K562 (cell line): ENCODE measurements around the gene GNA14. TPM values are rescaled to one million over a fixed set of nuclear protein-coding genes. Genes with fewer than 3 reads are reported as not detected.

Experiments
- ATAC-seq: fragments of 200-7000 bp; cut with Tn5 transposase; 3 replicates; pipeline ENCODE4 v1.9.1; 2020; ENCODE audit warnings: moderate library complexity
- BruUV-seq: library from RNA; stranded (reverse); fragments of 400-500 nt; replicated peaks from 2 replicates; lab custom pipeline; 2021; lab: Mats Ljungman, UMichigan
- CTCF ChIA-PET: fragments of 300-600 bp; formaldehyde crosslinking; extraction: SDS; loops from one replicate; lab custom pipeline; 2021; ENCODE audit warnings: low intra/inter-chr PET ratio; lab: Yijun Ruan, JAX
- POLR2A ChIA-PET: fragments of 300-600, 350-650 bp; sonication (Branson Sonifier 250); formaldehyde crosslinking; extraction: SDS; loops from one replicate; lab custom pipeline; 2021; ENCODE audit warnings: antibody characterized with exemption, inconsistent platforms; lab: Yijun Ruan, JAX
- DNase-seq, 4 experiments: peaks; one replicate each; pipeline versions ENCODE4 v3.0.0 to v3.0.0-alpha.2; 2011 to 2018; ENCODE audit warnings: low spot score in 3 of 4, mixed read lengths in 3 of 4; ENCODE audit errors: extremely low read depth in 1 of 4
- FAIRE-seq: peaks from 2 replicates; lab custom pipeline; 2011; peaks lifted over from hg19 to GRCh38; lab: Jason Lieb, UNC
- H2AFZ ChIP-seq: 2 replicates; pipeline ENCODE4 v1.6.0; 2011; ENCODE audit warnings: low read depth, low read length, control low read depth, inconsistent platforms
- H3K27ac ChIP-seq: fragments of 200-600 bp; 3 replicates; pipeline ENCODE4 v1.8.0; 2011; ENCODE audit warnings: low read depth, mild to moderate bottlenecking, control low read depth, inconsistent platforms, low read length, moderate library complexity, mixed read lengths; ENCODE audit errors: extremely low read depth
- H3K27me3 ChIP-seq, 2 experiments: fragments of 300-600 bp in 1 of 2; 2 replicates in 1 of 2; 3 replicates in 1 of 2; pipeline versions ENCODE4 v1.6.0 to v1.8.0; 2011; ENCODE audit warnings: inconsistent platforms in 2 of 2, low read length in 2 of 2, mild to moderate bottlenecking in 1 of 2, mixed read lengths in 1 of 2, moderate library complexity in 1 of 2; ENCODE audit not compliant: control insufficient read depth in 2 of 2, insufficient read depth in 2 of 2
- H3K36me3 ChIP-seq: fragments of 300-600 bp; 3 replicates; pipeline ENCODE4 v1.8.0; 2011; ENCODE audit warnings: mild to moderate bottlenecking, low read length, inconsistent platforms; ENCODE audit not compliant: control insufficient read depth, insufficient read depth
- H3K4me1 ChIP-seq, 2 experiments: fragments of 200-600 bp in 1 of 2; replicated peaks in 1 of 2; 2 replicates in 1 of 2; 3 replicates in 1 of 2; pipeline versions ENCODE4 v1.5.1 to v1.8.0; 2011; ENCODE audit warnings: inconsistent platforms in 2 of 2, low read length in 2 of 2, mild to moderate bottlenecking in 1 of 2, mixed read lengths in 1 of 2, moderate library complexity in 1 of 2; ENCODE audit not compliant: control insufficient read depth in 2 of 2, insufficient read depth in 2 of 2
- H3K4me2 ChIP-seq: 2 replicates; pipeline ENCODE4 v1.6.1; 2011; ENCODE audit warnings: low read length, control low read depth, inconsistent platforms, mixed read lengths; ENCODE audit not compliant: insufficient read depth
- H3K4me3 ChIP-seq: fragments of 200-600 bp; sonication (generic), shearing (Covaris generic); 2 replicates; pipeline ENCODE4 v1.5.1; 2016; ENCODE audit warnings: control low read depth, inconsistent platforms
- H3K79me2 ChIP-seq: fragments of 200-600 bp; 3 replicates; pipeline ENCODE4 v1.8.0; 2011; ENCODE audit warnings: low read length, inconsistent platforms; ENCODE audit not compliant: control insufficient read depth, insufficient read depth
- H3K9ac ChIP-seq, 2 experiments: 2 replicates each; pipeline versions ENCODE4 v1.6.0 to v1.6.1; 2011; ENCODE audit warnings: low read depth in 2 of 2, low read length in 2 of 2, control low read depth in 1 of 2, inconsistent platforms in 1 of 2, mild to moderate bottlenecking in 1 of 2, mixed read lengths in 1 of 2; ENCODE audit not compliant: insufficient read depth in 1 of 2
- H3K9me1 ChIP-seq: one replicate; pipeline ENCODE4 v1.6.0; 2011; ENCODE audit warnings: inconsistent platforms, mild to moderate bottlenecking, low read length, moderate library complexity; ENCODE audit not compliant: control insufficient read depth, insufficient read depth
- H3K9me3 ChIP-seq: replicated peaks from 2 replicates; pipeline ENCODE4 v1.5.1; 2011; ENCODE audit warnings: low read depth, low read length, inconsistent platforms; ENCODE audit not compliant: control insufficient read depth, insufficient read depth
- H4K20me1 ChIP-seq: replicated peaks from 2 replicates; pipeline ENCODE4 v1.6.1; 2011; ENCODE audit warnings: low read length, inconsistent platforms, mixed read lengths; ENCODE audit not compliant: control insufficient read depth, insufficient read depth
- ARHGAP35 ChIP-seq: fragments of 450-650 bp; IDR thresholded peaks from 2 replicates; pipeline ENCODE4 v1.6.1; 2018; ENCODE audit not compliant: partially characterized antibody
- KDM1A ChIP-seq, 2 experiments: fragments of 450-650 bp; IDR thresholded peaks; 2 replicates each; pipeline ENCODE4 v1.6.1; 2016; ENCODE audit warnings: mild to moderate bottlenecking in 2 of 2
- PHF20 ChIP-seq: fragments of 450-650 bp; IDR thresholded peaks from 2 replicates; pipeline ENCODE4 v1.6.1; 2018; ENCODE audit not compliant: partially characterized antibody
- SMARCA5 ChIP-seq: fragments of 450-650 bp; IDR thresholded peaks from 2 replicates; pipeline ENCODE4 v1.6.1; 2016
- TCF3 ChIP-seq: sonication (generic); formaldehyde crosslinking; IDR thresholded peaks from 2 replicates; pipeline ENCODE4 v1.4.0; 2020; ENCODE audit warnings: mild to moderate bottlenecking, missing genetic modification reagents
- THRAP3 ChIP-seq: fragments of 450-650 bp; IDR thresholded peaks from 2 replicates; pipeline ENCODE4 v1.6.1; 2016; ENCODE audit warnings: mild to moderate bottlenecking, inconsistent platforms, borderline replicate concordance
- XRCC5 ChIP-seq: fragments of 200-400 bp; formaldehyde crosslinking; IDR thresholded peaks from 2 replicates; pipeline ENCODE4 v1.6.1; 2017; ENCODE audit warnings: low read depth, mild to moderate bottlenecking, low read length
- ZFP1 ChIP-seq: fragments of 450-650 bp; formaldehyde crosslinking; IDR thresholded peaks from 2 replicates; pipeline ENCODE4 v1.4.0; 2020; ENCODE audit warnings: mild to moderate bottlenecking, mixed read lengths
- ZKSCAN8 ChIP-seq: fragments of 200-800 bp; sonication (Bioruptor generic); IDR thresholded peaks from 2 replicates; pipeline ENCODE4 v1.6.1; 2016; ENCODE audit warnings: missing genetic modification characterization, missing compliant biosample characterization
- WGBS: fragments of 100-300 bp; shearing (Covaris generic); methylation state at CpG from one replicate; pipeline ENCODE4 v1.1.6; 2016; ENCODE audit warnings: low coverage, mixed read lengths; ENCODE audit not compliant: insufficient coverage; ENCODE audit errors: missing lambda C conversion rate; 5-methylcytosine and 5-hydroxymethylcytosine counted together
- in situ Hi-C: fragments of 300-500 bp; cut with MboI; formaldehyde crosslinking; loops from 4 replicates; pipeline ENCODE4 v1.15.0; 2018; ENCODE audit warnings: inconsistent platforms, mixed read lengths
- intact Hi-C: fragments of 100-400 bp; cut with micrococcal nuclease; formaldehyde crosslinking; loops from 2 replicates; pipeline ENCODE4 v1.14.2; 2022
- polyA plus RNA-seq, 8 experiments: library from polyadenylated mRNA; depleted of rRNA in 4 of 8; stranded (reverse) in 5 of 8; unstranded in 3 of 8; fragments of >200 nt; fragmentation: Nextera tagmentation in 2 of 8; fragmentation: Illumina TruSeq in 1 of 8; extraction: Ambion mirVana in 2 of 8; extraction: Trizol in 1 of 8; gene quantifications; 2 replicates each; pipeline versions ENCODE4 v1.2.1 to v1.2.3, GENCODE V29; 2011 to 2014; ENCODE audit warnings: inconsistent platforms in 1 of 8, missing spikeins in 1 of 8
- total RNA-seq, 7 experiments: library from RNA; depleted of rRNA in 6 of 7; stranded (reverse); fragments of >200 nt in 6 of 7; fragmentation: Illumina TruSeq in 2 of 7; extraction: Trizol in 2 of 7; gene quantifications; 2 replicates each; pipeline versions ENCODE4 v1.2.1 to v1.2.3, GENCODE V29; 2011 to 2021; ENCODE audit warnings: low replicate concordance in 1 of 7
- TF ChIP-seq, protein P1 (sequence below): fragments of 200-800 bp; sonication (Bioruptor generic); IDR thresholded peaks from 2 replicates; pipeline ENCODE4 v1.6.1; 2016; ENCODE audit warnings: missing genetic modification characterization, missing compliant biosample characterization
- TF ChIP-seq, protein P2 (sequence below): fragments of 450-650 bp; IDR thresholded peaks from 2 replicates; pipeline ENCODE4 v1.6.1; 2018; ENCODE audit not compliant: partially characterized antibody

Gene GNA14
- total and polyA plus RNA-seq, 9 of the 15 experiments (the other 6 are each of a cell fraction or from before 2014, with no cell fraction given) = 0.03 to 0.11 (median 0.03) TPM; not detected in 6

DNA sequence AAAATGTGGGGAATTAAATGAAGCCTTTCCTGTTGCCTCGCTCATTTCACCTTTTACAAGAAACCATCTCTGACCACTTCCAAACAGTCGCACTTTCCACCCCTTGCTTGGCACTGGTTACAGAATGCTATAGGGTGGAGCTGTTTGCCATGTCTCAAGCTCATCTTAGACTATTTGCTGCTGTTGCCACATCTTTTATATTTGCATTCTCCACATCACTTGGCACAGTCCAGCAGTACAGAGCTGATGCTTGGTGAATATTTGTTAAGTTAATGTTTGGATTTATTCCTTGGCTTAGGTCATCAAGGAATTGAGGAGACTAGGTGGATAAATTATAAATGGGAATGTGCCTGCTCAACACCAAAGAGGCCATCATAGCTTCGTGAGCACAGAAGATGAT is 53.2 kb downstream of the GNA14 start:
- Histone ChIP-seq H3K9me3 (no peaks in the 10 kb centered on the region), H3K9me1 (no peaks in the 10 kb centered on the region), H3K9ac (no peak overlapping the region), H3K79me2 (no peaks in the 10 kb centered on the region), H3K27ac (no peak overlapping the region), H3K4me2 (no peak overlapping the region), H3K27me3 (no peaks in the 10 kb centered on the region), H4K20me1 (no peaks in the 10 kb centered on the region), H2AFZ (no peak overlapping the region), H3K4me3 (no peak overlapping the region), H3K36me3 (no peaks in the 10 kb centered on the region), H3K4me1 (no peaks in the 10 kb centered on the region)
- ChIA-PET POLR2A (no interaction called here), CTCF (no interaction called here)
- no TSS peak for BruUV-seq
- in situ Hi-C loops = no loop called here
- no peak for ATAC-seq
- intact Hi-C loops = no loop called here
- WGBS = 0% methylated on average over 3 of the region's 3 CpGs
- no peak for FAIRE-seq
- no peak for DNase-seq
- TF ChIP-seq XRCC5 (no peak), ZKSCAN8 (CRISPR knock-in tag) (no peak), TCF3 (no peak), THRAP3 (no peak), SMARCA5 (no peak), KDM1A (IDR thresholded peaks at IDR 0.05) (no peak), PHF20 (no peak), ARHGAP35 (no peak), ZFP1 (CRISPR knock-in tag) (no peak)
- TF ChIP-seq, protein P1, sequence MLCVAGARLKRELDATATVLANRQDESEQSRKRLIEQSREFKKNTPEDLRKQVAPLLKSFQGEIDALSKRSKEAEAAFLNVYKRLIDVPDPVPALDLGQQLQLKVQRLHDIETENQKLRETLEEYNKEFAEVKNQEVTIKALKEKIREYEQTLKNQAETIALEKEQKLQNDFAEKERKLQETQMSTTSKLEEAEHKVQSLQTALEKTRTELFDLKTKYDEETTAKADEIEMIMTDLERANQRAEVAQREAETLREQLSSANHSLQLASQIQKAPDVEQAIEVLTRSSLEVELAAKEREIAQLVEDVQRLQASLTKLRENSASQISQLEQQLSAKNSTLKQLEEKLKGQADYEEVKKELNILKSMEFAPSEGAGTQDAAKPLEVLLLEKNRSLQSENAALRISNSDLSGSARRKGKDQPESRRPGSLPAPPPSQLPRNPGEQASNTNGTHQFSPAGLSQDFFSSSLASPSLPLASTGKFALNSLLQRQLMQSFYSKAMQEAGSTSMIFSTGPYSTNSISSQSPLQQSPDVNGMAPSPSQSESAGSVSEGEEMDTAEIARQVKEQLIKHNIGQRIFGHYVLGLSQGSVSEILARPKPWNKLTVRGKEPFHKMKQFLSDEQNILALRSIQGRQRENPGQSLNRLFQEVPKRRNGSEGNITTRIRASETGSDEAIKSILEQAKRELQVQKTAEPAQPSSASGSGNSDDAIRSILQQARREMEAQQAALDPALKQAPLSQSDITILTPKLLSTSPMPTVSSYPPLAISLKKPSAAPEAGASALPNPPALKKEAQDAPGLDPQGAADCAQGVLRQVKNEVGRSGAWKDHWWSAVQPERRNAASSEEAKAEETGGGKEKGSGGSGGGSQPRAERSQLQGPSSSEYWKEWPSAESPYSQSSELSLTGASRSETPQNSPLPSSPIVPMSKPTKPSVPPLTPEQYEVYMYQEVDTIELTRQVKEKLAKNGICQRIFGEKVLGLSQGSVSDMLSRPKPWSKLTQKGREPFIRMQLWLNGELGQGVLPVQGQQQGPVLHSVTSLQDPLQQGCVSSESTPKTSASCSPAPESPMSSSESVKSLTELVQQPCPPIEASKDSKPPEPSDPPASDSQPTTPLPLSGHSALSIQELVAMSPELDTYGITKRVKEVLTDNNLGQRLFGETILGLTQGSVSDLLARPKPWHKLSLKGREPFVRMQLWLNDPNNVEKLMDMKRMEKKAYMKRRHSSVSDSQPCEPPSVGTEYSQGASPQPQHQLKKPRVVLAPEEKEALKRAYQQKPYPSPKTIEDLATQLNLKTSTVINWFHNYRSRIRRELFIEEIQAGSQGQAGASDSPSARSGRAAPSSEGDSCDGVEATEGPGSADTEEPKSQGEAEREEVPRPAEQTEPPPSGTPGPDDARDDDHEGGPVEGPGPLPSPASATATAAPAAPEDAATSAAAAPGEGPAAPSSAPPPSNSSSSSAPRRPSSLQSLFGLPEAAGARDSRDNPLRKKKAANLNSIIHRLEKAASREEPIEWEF = no peak
- TF ChIP-seq, protein P2, sequence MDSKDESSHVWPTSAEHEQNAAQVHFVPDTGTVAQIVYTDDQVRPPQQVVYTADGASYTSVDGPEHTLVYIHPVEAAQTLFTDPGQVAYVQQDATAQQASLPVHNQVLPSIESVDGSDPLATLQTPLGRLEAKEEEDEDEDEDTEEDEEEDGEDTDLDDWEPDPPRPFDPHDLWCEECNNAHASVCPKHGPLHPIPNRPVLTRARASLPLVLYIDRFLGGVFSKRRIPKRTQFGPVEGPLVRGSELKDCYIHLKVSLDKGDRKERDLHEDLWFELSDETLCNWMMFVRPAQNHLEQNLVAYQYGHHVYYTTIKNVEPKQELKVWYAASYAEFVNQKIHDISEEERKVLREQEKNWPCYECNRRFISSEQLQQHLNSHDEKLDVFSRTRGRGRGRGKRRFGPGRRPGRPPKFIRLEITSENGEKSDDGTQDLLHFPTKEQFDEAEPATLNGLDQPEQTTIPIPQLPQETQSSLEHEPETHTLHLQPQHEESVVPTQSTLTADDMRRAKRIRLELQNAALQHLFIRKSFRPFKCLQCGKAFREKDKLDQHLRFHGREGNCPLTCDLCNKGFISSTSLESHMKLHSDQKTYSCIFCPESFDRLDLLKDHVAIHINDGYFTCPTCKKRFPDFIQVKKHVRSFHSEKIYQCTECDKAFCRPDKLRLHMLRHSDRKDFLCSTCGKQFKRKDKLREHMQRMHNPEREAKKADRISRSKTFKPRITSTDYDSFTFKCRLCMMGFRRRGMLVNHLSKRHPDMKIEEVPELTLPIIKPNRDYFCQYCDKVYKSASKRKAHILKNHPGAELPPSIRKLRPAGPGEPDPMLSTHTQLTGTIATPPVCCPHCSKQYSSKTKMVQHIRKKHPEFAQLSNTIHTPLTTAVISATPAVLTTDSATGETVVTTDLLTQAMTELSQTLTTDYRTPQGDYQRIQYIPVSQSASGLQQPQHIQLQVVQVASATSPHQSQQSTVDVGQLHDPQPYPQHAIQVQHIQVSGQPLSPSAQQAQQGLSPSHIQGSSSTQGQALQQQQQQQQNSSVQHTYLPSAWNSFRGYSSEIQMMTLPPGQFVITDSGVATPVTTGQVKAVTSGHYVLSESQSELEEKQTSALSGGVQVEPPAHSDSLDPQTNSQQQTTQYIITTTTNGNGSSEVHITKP = no peak
